ENCODE measurements around the gene NRXN3. TPM values are rescaled to one million over a fixed set of nuclear protein-coding genes. Genes with fewer than 3 reads are reported as not detected.

Gene NRXN3
- polyA plus RNA-seq, 1 experiment = 7.0 TPM

- CTCF ChIA-PET = interaction anchor here (0.6 kb wide), 1 partner anchor 124 kb away, joined by 3 read pairs; no protein-coding TSS in a partner anchor
- TF ChIP-seq, protein P1, sequence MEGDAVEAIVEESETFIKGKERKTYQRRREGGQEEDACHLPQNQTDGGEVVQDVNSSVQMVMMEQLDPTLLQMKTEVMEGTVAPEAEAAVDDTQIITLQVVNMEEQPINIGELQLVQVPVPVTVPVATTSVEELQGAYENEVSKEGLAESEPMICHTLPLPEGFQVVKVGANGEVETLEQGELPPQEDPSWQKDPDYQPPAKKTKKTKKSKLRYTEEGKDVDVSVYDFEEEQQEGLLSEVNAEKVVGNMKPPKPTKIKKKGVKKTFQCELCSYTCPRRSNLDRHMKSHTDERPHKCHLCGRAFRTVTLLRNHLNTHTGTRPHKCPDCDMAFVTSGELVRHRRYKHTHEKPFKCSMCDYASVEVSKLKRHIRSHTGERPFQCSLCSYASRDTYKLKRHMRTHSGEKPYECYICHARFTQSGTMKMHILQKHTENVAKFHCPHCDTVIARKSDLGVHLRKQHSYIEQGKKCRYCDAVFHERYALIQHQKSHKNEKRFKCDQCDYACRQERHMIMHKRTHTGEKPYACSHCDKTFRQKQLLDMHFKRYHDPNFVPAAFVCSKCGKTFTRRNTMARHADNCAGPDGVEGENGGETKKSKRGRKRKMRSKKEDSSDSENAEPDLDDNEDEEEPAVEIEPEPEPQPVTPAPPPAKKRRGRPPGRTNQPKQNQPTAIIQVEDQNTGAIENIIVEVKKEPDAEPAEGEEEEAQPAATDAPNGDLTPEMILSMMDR (IDR thresholded peaks at IDR 0.05; ENCODE audit: insufficient read depth, low read depth, low read length) = no peak
- no peak overlapping the region for H3K4me3 ChIP-seq (ENCODE audit: low read depth, low read length)
- DNase-seq (ENCODE audit: low read depth) = no peak
- H3K27me3 ChIP-seq (ENCODE audit: control insufficient read depth, insufficient read depth, low read length) = no peaks in the 10 kb centered on the region
- no peaks in the 10 kb centered on the region for H3K36me3 ChIP-seq (ENCODE audit: control insufficient read depth, insufficient read depth, low read length)
- POLR2A ChIA-PET = no interaction called here
These were observed 1155.4 kb downstream of the NRXN3 start for GRCh38 chr14:79325557-79325956.

GRCh38 chr14:79328863-79329262 lies 1158.7 kb downstream of the NRXN3 start:
- no peak for DNase-seq (ENCODE audit: low read depth)
- CTCF ChIA-PET = no interaction called here

DNA sequence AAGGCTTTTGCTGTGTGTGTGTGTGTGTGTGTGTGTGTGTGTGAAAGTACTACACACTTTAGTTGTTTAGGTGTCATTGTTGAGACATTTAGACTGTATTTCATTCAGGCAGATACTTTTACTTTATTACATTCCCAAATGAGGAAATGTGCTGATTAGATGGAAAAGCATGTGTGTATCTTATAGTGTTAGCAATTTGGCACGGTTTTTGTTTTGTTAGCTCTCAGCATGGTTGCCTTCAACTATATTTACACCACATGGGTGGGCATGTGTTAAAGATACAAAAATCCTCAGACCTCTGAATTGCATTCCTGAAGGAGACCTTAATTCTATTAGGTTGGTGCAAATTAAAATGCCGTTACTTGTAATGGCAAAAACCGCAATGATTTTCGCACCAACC lies 1161.7 kb downstream of the NRXN3 start:
- Histone ChIP-seq H3K4me3 (ENCODE audit: low read depth, low read length) (no peak overlapping the region), H3K27me3 (ENCODE audit: control insufficient read depth, insufficient read depth, low read length) (no peaks in the 10 kb centered on the region), H3K36me3 (ENCODE audit: control insufficient read depth, insufficient read depth, low read length) (no peaks in the 10 kb centered on the region)
- CTCF ChIA-PET = no interaction called here
- POLR2A ChIA-PET = no interaction called here
- TF ChIP-seq, protein P1 (IDR thresholded peaks at IDR 0.05; ENCODE audit: insufficient read depth, low read depth, low read length) = no peak
- no peak for DNase-seq (ENCODE audit: low read depth)

More at GRCh38 chr14:79328863-79329262, 1158.7 kb downstream of the NRXN3 start:
- TF ChIP-seq, protein P1 (IDR thresholded peaks at IDR 0.05; ENCODE audit: insufficient read depth, low read depth, low read length) = no peak
- Histone ChIP-seq H3K36me3 (ENCODE audit: control insufficient read depth, insufficient read depth, low read length) (no peaks in the 10 kb centered on the region), H3K4me3 (ENCODE audit: low read depth, low read length) (no peak overlapping the region), H3K27me3 (ENCODE audit: control insufficient read depth, insufficient read depth, low read length) (no peaks in the 10 kb centered on the region)
- POLR2A ChIA-PET = no interaction called here

DNA sequence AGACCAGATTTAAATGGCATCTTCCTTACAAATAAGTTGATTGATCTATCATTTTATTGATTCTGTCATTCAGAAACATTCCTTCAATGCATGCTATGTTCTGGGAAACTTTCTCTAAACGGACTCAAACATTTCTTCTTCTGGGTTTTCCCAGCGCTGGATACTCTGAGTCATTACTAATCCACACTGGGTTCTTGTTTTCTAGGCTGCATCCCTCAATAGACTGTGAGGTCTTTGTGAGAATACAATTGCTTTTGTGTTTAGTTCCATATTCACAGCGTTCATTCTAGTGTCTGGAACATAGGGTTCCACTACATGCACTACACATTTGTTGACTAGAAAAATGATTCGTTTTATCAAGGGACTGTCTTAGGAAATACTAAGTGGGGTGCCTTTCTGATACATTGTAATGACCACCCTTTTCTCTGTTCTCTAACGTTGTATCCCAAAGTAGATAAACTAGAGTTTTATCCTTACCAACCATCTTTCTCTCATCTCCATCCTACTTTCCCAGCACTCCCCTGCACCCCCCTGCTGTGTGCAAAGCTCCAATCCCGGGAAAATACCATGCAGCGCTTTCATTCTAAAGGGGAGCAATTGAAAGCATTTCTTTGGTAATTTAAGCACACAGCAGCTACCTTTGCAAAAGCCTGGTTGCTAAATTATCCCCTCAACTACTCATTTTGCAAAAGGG lies 1162.5 kb downstream of the NRXN3 start:
- DNase-seq (ENCODE audit: low read depth) = no peak
- TF ChIP-seq, protein P1 (IDR thresholded peaks at IDR 0.05; ENCODE audit: insufficient read depth, low read depth, low read length) = no peak
- POLR2A ChIA-PET = no interaction called here
- CTCF ChIA-PET = no interaction called here
- no peaks in the 10 kb centered on the region for H3K27me3 ChIP-seq (ENCODE audit: control insufficient read depth, insufficient read depth, low read length)
- H3K4me3 ChIP-seq (ENCODE audit: low read depth, low read length) = no peak overlapping the region
- H3K36me3 ChIP-seq (ENCODE audit: control insufficient read depth, insufficient read depth, low read length) = no peaks in the 10 kb centered on the region

- H3K27me3 ChIP-seq (ENCODE audit: control insufficient read depth, insufficient read depth, low read length) = no peaks in the 10 kb centered on the region
- POLR2A ChIA-PET = no interaction called here
- CTCF ChIA-PET = no interaction called here
- DNase-seq (ENCODE audit: low read depth) = no peak
- no peaks in the 10 kb centered on the region for H3K36me3 ChIP-seq (ENCODE audit: control insufficient read depth, insufficient read depth, low read length)
- no peak overlapping the region for H3K4me3 ChIP-seq (ENCODE audit: low read depth, low read length)
- TF ChIP-seq, protein P1 (IDR thresholded peaks at IDR 0.05; ENCODE audit: insufficient read depth, low read depth, low read length) = no peak
These were observed 1163.0 kb downstream of the NRXN3 start for GRCh38 chr14:79333198-79333546.

Measured in BJ (cell line).